NCI-H1694 (cell line): ENCODE results near the gene PLK2.
A peak's percentile ranks its signal among the peaks of the same experiment; 100 is the strongest.

Experiments
- DNase-seq: peaks from one replicate; lab custom pipeline; 2025; lab: John Stamatoyannopoulos, UW

The PLK2 gene

GRCh38 chr5:58460002-58460731 lies at the start of gene PLK2:
PLK2 (minus strand) TSS chr5:58460086; CDS start chr5:58459959, 127 bp downstream.
- DNase-seq: peak; percentile 24

GRCh38 chr5:58507715-58508114 lies 47.8 kb upstream of the PLK2 start:
- no peak for DNase-seq

DNA sequence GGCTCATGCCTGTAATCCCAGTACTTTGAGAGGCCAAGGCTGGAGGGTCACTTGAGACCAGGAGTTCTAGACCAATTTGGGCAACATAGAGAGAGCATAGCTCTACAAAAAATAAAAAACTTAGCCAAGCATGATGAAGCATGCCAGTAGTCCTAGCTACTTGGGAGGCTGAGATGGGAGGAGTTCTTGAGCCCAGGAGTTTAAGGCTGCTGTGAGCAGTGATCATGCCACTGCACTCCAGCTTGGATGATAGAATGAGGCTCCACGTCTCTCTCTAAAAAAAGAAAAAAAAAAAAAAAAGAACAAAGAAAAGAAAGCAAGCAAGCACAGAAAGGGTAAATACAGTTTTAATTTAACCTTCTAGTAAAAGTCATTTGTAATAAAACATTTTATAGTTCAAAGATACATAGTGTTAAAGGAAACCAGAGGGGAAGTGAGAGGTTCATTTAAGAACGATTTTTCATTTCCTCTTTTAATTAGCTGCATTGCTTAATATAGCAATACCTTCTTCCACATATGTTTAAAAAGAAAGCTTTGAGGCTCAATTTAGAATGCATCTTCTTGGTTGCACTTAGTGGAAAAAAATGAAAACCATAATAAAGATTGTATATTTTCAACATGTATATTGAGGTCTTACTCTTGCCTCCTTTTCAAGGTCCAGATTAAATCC lies 46.2 kb upstream of the PLK2 start:
- no peak for DNase-seq

DNA sequence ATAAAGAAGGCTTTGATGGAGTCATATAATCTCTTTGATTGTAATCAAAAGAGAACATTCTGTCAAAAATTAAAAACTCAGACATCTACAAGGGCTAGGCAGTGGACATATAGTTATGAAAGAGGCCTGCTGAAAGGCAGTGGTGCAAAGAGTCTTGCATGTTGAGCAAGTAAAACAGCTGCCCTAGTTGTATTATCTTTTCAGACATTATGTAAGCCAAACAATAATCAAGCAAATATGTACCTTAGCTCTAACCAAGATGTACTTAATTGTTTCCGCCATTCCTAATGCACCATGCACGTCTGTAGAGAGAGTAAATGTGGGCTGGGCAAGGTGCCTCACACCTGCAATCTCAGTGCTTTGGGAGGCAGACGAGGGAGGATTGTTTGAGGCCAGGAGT lies 45.6 kb upstream of the PLK2 start:
- no peak for DNase-seq

- DNase-seq: no peak
These were observed 44.9 kb upstream of the PLK2 start for GRCh38 chr5:58504766-58505165.

DNA sequence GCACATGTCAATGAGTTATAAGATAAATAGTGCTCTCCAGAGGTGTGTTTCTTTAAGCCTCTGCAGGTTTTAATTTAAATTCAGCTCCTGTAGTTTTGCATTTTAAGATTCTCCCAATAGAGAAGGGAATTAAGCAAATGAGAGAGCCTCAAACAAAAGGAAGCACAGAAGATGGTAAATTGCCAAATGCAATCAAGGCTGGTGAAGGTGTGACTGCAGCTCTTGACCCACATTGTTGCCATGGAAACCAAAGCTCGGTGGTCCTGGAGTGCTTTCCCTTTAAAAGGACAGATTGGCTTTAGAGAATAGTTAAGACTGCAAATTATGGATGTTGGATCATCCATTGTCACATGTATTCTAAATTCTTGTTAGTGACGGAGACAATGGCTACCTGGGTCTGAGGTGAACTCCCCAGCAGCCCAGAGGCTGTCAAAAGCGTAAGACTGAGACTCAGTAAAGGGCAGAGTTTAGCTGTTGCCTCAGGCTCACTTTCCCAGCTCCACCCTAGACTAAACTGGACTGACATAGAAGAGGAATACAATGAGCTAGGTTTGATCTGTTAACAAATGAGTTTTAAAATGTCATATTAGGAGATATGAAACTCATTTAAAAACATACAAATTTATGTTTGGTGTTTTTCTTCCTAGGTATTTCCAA lies 43.6 kb upstream of the PLK2 start:
- DNase-seq: no peak

- no peak for DNase-seq
These were observed 42.0 kb upstream of the PLK2 start for GRCh38 chr5:58501778-58502417.

- no peak for DNase-seq
These were observed 40.1 kb upstream of the PLK2 start for GRCh38 chr5:58499941-58500340.

- DNase-seq: no peak
These were observed 39.3 kb upstream of the PLK2 start for GRCh38 chr5:58499231-58499630.

- peak; percentile 26 for DNase-seq
These were observed 38.6 kb upstream of the PLK2 start for GRCh38 chr5:58498340-58498942.

- DNase-seq: no peak
These were observed 38.0 kb upstream of the PLK2 start for GRCh38 chr5:58497921-58498320.

DNA sequence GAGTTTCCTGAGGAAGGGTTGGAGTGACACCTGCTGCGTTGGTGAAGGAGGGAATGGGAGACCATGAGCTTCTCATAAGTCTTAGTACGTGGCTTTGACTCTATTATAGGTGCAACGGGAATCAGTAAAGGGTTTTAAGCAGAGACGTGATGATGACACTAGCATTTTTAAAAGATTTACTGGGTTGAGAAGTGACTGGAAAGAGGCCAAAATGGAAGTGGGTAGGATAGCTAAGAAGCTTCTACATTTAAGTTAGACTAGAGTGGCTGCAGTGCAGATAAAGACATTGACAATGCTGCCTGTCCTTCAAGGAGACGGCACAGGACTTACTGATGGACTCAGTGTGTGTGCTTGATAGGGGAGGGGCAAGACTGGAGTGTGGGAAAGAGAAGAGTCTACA lies 37.5 kb upstream of the PLK2 start:
- no peak for DNase-seq

DNA sequence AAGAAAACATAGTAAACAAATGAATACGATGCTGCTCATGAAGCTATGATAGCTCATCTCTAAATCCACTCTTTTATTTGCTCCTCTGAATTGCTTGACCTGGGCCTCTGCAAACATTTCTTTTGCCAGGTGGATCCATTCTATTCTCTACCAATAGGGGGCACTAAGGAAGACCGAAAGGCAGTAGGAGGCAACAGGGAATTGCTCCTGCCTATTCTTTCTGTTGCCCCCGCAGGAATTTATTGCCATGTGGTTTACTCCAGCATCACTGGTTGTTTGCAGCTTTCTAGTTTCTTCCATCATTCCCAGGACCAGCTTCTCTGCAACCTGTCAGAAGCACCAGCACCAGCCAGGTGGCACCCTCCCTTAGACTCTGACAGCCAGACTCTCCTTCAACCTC lies 36.6 kb upstream of the PLK2 start:
- DNase-seq: no peak

- DNase-seq: no peak
These were observed 33.3 kb upstream of the PLK2 start for GRCh38 chr5:58493141-58493540.

- no peak for DNase-seq
These were observed 31.5 kb upstream of the PLK2 start, which contains the start of gene GAPT for GRCh38 chr5:58491216-58491892. GAPT (plus strand) TSS chr5:58491435; CDS start chr5:58494537, 3,102 bp downstream.

DNA sequence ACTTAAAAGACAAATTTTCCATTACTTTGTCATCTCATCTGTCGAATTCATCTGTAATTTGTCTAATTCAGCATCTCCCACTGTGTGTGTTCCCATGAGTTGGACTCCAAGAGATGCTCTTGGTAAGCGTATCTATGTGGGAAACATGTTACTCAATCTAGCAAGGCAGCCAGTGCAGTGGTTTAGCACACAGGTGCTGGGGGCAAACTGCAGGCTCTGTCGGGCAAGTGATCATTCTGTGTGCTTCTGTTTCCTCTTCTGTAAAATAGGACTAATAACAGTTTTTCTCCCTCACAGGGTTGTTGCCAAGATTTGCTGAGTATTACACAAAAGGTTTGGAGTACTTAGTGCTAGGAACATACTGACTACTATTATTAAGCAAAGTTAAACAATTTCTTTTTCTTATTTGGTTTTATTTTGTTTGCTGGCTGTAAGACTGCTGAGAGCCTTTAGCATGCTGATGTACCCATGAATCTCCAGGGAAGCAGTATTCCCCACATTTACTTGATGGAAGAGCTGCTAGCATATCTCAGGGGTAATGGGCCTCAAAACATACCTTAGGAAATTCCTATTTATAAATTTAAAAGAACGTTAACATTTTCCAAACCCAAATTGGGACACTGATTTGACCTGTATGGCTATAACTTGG lies 30.6 kb upstream of the PLK2 start:
- DNase-seq: no peak

GRCh38 chr5:58486290-58486689 lies 26.4 kb upstream of the PLK2 start:
- DNase-seq: no peak

DNA sequence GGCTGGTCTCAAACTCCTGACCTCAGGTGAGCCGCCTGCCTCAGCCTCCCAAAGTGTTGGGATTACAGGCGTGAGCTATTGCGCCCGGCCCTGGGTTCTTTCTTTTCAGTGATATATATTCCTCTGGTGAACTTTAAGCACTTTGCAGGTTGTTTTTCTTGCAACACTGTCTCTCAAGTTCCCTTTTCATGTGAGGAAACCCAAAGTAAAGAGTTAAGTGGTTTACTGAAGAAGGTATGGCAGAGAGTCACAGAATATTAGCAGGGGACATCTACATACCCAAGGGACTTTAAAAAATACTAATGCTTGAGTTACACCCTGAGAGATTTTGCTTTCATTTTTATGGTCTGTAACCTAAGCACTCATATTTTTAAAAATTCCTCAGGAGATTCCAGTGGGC lies 24.6 kb upstream of the PLK2 start:
- DNase-seq: no peak

- no peak for DNase-seq
These were observed 22.6 kb upstream of the PLK2 start for GRCh38 chr5:58482536-58482935.

- DNase-seq: no peak
These were observed 21.9 kb upstream of the PLK2 start for GRCh38 chr5:58481828-58482227.

- no peak for DNase-seq
These were observed 21.3 kb upstream of the PLK2 start for GRCh38 chr5:58481066-58481676.
